ENCODE results near the gene MTA1.
A peak's percentile ranks its signal among the peaks of the same experiment; 100 is the strongest.

Gene MTA1

GRCh38 chr14:105410642-105411016 lies 9.0 kb upstream of the MTA1 start:
- DNase-seq (ENCODE audit: low read depth in 2 of 2), result no peak

GRCh38 chr14:105411017-105411941 lies 8.3 kb upstream of the MTA1 start:
- no peak for DNase-seq (ENCODE audit: low read depth in 2 of 2)

GRCh38 chr14:105411985-105412770 lies 7.4 kb upstream of the MTA1 start:
- no peak for DNase-seq (ENCODE audit: low read depth in 2 of 2)

GRCh38 chr14:105412771-105413543 lies 6.7 kb upstream of the MTA1 start:
- DNase-seq (ENCODE audit: low read depth in 2 of 2), result no peak

GRCh38 chr14:105413544-105413886 lies 6.1 kb upstream of the MTA1 start:
- no peak for DNase-seq (ENCODE audit: low read depth in 2 of 2)

- peak; percentile 31 to 37 for DNase-seq (ENCODE audit: low read depth in 2 of 2)
Measured at GRCh38 chr14:105414456-105415371, 4.9 kb upstream of the MTA1 start.

- no peak for DNase-seq (ENCODE audit: low read depth in 2 of 2)
Measured at GRCh38 chr14:105415481-105416428, 3.9 kb upstream of the MTA1 start.

GRCh38 chr14:105416671-105417070 lies 3.0 kb upstream of the MTA1 start:
- DNase-seq (ENCODE audit: low read depth in 2 of 2), result no peak

GRCh38 chr14:105417690-105418121 lies 1.9 kb upstream of the MTA1 start:
- DNase-seq (ENCODE audit: low read depth in 2 of 2), result no peak

- no peak for DNase-seq (ENCODE audit: low read depth in 2 of 2)
Measured at GRCh38 chr14:105418269-105419194, 1.1 kb upstream of the MTA1 start.

- DNase-seq (ENCODE audit: low read depth in 2 of 2), result no peak
Measured at GRCh38 chr14:105420101-105420973, 710 bp downstream of the MTA1 start.

GRCh38 chr14:105420974-105421674 lies 1.5 kb downstream of the MTA1 start:
- no peak for DNase-seq (ENCODE audit: low read depth in 2 of 2)

- DNase-seq (ENCODE audit: low read depth in 2 of 2), result no peak
Measured at GRCh38 chr14:105421723-105422615, 2.3 kb downstream of the MTA1 start.

- no peak for DNase-seq (ENCODE audit: low read depth in 2 of 2)
Measured at GRCh38 chr14:105422695-105423487, 3.3 kb downstream of the MTA1 start.

- DNase-seq (ENCODE audit: low read depth in 2 of 2), result no peak
Measured at GRCh38 chr14:105423488-105424195, 4.0 kb downstream of the MTA1 start.

Measured in fibroblast of skin of left quadriceps (primary cell).